ENCODE results near the gene CDH26.

CDH26 gene

DNA sequence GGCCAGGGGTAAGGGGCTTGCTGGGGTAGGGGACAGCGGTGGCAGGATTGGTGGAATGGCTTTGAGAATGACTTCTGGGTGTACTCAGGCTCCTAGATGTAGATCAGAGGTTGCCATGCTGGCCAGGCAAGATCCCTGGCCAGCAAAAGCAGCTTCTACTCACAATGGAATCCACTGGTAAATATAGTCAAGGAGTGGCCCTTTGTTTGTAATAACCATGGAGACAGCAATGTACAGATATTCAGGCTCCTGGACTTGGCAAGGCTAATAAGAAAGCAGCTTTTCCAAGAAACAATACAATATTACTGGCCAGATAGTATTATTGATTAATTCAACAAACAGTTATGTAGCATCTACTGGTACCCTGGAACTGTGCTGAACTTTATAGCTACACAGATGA lies 37.9 kb downstream of the CDH26 start:
- H3K27me3 ChIP-seq (ENCODE audit: low read length): no peaks in the 10 kb centered on the region; the same call in 1 of the 2 replicates
- no peak overlapping the region for H3K4me3 ChIP-seq (ENCODE audit: insufficient read depth, low read length, poor library complexity, severe bottlenecking)
- H3K27ac ChIP-seq (ENCODE audit: low read depth, low read length): no peak overlapping the region
- H3K9me3 ChIP-seq (ENCODE audit: insufficient read depth, low read length): no peaks in the 10 kb centered on the region
- H3F3A ChIP-seq (ENCODE audit: insufficient read depth): no peaks in the 10 kb centered on the region
- no peaks in the 10 kb centered on the region for H3K9me2 ChIP-seq (replicated peaks; ENCODE audit: insufficient read depth, low read length)
- H2AFZ ChIP-seq (ENCODE audit: low read depth, low read length, severe bottlenecking): no peak overlapping the region
- H3K4me2 ChIP-seq (ENCODE audit: low read depth, low read length, poor library complexity, severe bottlenecking): no peak overlapping the region
- no peaks in the 10 kb centered on the region for H4K20me1 ChIP-seq (ENCODE audit: low read depth, low read length)
- H3K9ac ChIP-seq (ENCODE audit: low read length): no peak overlapping the region
- TF ChIP-seq CTCF (IDR thresholded peaks at IDR 0.05; ENCODE audit: insufficient read depth, low read length, poor library complexity, severe bottlenecking) (no peak), EZH2phosphoT487 (conservative IDR thresholded peaks at IDR 0.05; ENCODE audit: low read length) (no peak)
- H3K79me2 ChIP-seq (ENCODE audit: insufficient read depth, low read length): no peaks in the 10 kb centered on the region
- H3K36me3 ChIP-seq (ENCODE audit: low read length): no peaks in the 10 kb centered on the region

DNA sequence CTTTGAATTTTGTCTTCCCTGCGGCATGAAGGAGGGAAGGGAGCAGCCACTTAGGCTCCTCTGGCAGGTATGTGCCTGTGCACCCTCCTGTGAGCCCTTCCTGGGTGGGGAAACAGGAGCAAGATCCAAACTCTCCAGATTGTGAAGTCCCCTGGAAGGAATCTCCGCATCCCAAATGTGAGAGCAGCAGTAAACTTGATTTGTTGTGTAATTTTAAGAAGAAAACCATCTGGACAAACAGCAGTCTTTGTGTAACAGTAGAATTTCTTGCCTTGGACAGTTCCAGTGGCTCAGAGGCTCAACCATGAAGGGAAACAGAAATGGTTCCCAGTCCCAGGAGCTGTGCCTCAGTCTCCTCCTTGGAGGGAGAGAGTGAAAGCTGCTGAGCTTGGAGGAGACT lies 39.7 kb downstream of the CDH26 start:
- Histone ChIP-seq H3K4me2 (ENCODE audit: low read depth, low read length, poor library complexity, severe bottlenecking) (no peak overlapping the region), H4K20me1 (ENCODE audit: low read depth, low read length) (no peaks in the 10 kb centered on the region), H3K36me3 (ENCODE audit: low read length) (no peaks in the 10 kb centered on the region), H3K9me2 (replicated peaks; ENCODE audit: insufficient read depth, low read length) (no peaks in the 10 kb centered on the region), H3K27ac (ENCODE audit: low read depth, low read length) (no peak overlapping the region), H3F3A (ENCODE audit: insufficient read depth) (no peaks in the 10 kb centered on the region), H3K4me3 (ENCODE audit: insufficient read depth, low read length, poor library complexity, severe bottlenecking) (no peak overlapping the region), H2AFZ (ENCODE audit: low read depth, low read length, severe bottlenecking) (no peak overlapping the region), H3K9me3 (ENCODE audit: insufficient read depth, low read length) (no peaks in the 10 kb centered on the region), H3K79me2 (ENCODE audit: insufficient read depth, low read length) (no peaks in the 10 kb centered on the region), H3K9ac (ENCODE audit: low read length) (no peak overlapping the region), H3K27me3 (ENCODE audit: low read length) (no peaks in the 10 kb centered on the region; the same call in 1 of the 2 replicates)
- TF ChIP-seq EZH2phosphoT487 (conservative IDR thresholded peaks at IDR 0.05; ENCODE audit: low read length) (no peak), CTCF (IDR thresholded peaks at IDR 0.05; ENCODE audit: insufficient read depth, low read length, poor library complexity, severe bottlenecking) (no peak)

- Histone ChIP-seq H3K27me3 (ENCODE audit: low read length) (no peaks in the 10 kb centered on the region; the same call in 1 of the 2 replicates), H3K9me3 (ENCODE audit: insufficient read depth, low read length) (no peaks in the 10 kb centered on the region), H3K9me2 (replicated peaks; ENCODE audit: insufficient read depth, low read length) (no peaks in the 10 kb centered on the region), H3K4me2 (ENCODE audit: low read depth, low read length, poor library complexity, severe bottlenecking) (no peak overlapping the region), H4K20me1 (ENCODE audit: low read depth, low read length) (no peaks in the 10 kb centered on the region), H2AFZ (ENCODE audit: low read depth, low read length, severe bottlenecking) (no peak overlapping the region), H3K79me2 (ENCODE audit: insufficient read depth, low read length) (no peaks in the 10 kb centered on the region), H3K36me3 (ENCODE audit: low read length) (no peaks in the 10 kb centered on the region), H3F3A (ENCODE audit: insufficient read depth) (no peaks in the 10 kb centered on the region), H3K27ac (ENCODE audit: low read depth, low read length) (no peak overlapping the region), H3K9ac (ENCODE audit: low read length) (no peak overlapping the region), H3K4me3 (ENCODE audit: insufficient read depth, low read length, poor library complexity, severe bottlenecking) (no peak overlapping the region)
- TF ChIP-seq EZH2phosphoT487 (conservative IDR thresholded peaks at IDR 0.05; ENCODE audit: low read length): no peak
- TF ChIP-seq CTCF (IDR thresholded peaks at IDR 0.05; ENCODE audit: insufficient read depth, low read length, poor library complexity, severe bottlenecking): no peak
Measured at GRCh38 chr20:59999502-59999901, 41.3 kb downstream of the CDH26 start.
